ENCODE data around the gene RS1.

RS1 gene

DNA sequence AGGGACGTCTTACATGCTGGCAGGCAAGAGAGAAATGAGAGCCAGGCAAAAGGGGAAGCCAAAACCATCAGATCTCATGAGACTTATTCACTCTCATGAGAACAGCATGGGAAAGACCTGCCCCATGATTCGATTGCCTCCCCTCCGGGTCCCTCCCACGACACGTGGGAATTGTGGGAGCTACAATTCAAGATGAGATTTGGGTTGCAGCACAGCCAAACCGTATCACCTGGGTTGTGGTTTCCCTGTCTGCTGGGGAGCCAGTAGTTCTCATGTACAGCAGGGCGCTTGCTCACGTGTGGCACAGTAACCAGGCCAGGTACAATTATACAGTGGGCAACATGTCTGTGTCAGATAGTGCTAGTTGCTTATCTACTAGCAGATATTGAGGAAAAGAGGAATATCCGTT, 11.1 kb upstream of the RS1 start:
- no peaks in the 10 kb centered on the region for H3K27me3 Mint-ChIP-seq
- no peak for ATAC-seq (replicated peaks)

DNA sequence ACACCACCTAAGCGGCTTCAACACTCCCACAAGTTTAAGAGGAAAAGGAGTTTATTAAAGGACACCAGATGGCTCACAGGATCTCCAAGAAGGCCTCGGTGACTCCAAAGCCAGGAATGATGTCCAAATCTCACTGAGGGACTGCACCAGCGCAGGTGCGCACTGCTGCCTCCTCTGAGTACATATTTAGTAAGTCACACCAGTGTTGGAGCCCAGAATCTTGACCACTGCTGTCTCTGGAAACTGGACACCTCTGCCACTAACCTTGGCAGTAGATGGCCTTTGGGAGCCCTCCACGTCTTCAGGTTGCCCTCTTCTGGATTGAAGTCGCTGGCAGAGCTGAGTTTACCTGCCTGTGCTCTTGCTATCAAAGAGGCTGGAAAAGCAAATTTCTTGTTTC, 10.1 kb upstream of the RS1 start:
- DNase-seq (no peak), ATAC-seq (replicated peaks) (no peak)
- Mint-ChIP-seq H3K4me1 (ENCODE audit: low read depth in 2 of 2) (peaks cover 0 to 6% of the 10 kb centered on the region in 2 donors), H3K27ac (no peak overlapping the region), H3K27me3 (no peaks in the 10 kb centered on the region), H3K9me3 (no peaks in the 10 kb centered on the region), H3K4me3 (no peak overlapping the region), H3K36me3 (ENCODE audit: insufficient read depth) (peaks cover 2% of the 10 kb centered on the region)

More for the DNA sequence above, 11.1 kb upstream of the RS1 start:
- Mint-ChIP-seq H3K27ac (peak overlapping the region in 1 of 2 donors; percentile 46), H3K4me1 (ENCODE audit: low read depth in 2 of 2) (peaks cover 0 to 4% of the 10 kb centered on the region in 2 donors), H3K4me3 (no peak overlapping the region), H3K36me3 (ENCODE audit: insufficient read depth) (no peaks in the 10 kb centered on the region), H3K9me3 (no peaks in the 10 kb centered on the region)
- no peak for DNase-seq

DNA sequence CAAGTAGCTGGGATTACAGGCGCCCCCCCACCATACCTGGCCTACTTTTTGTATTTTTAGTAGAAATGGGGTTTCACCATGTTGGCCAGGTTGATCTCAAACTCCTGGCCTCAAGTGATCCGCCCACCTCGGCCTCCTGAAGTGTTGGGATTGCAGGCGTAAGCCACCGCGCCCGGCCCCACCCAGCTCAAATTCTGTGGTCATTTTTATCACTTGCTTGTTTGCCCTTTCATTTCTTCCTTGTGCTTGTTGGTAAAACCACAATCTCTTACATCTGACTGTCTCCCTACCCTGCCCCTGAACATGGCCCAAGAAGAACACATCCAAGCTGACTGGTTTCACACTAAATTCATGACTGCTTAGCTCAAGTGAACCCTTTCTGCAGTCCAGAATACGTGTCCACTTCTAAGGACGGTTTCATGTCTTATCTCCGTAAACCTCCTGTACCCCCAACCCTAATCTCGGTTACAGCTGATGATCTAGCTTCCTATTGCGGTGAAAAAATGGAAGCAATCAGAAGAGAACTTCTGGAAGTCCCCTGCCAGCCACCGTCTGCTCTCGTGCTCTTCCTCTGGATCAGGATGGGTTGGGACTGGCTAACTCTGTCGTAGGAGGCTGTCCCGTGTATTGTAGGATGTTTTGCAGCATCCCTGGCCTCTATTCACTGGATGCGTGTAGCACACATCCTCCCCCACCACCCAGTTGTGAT, 5.4 kb upstream of the RS1 start:
- Mint-ChIP-seq H3K27me3 (no peaks in the 10 kb centered on the region), H3K4me3 (no peak overlapping the region), H3K4me1 (ENCODE audit: low read depth in 2 of 2) (peaks cover 4 to 6% of the 10 kb centered on the region in 2 donors), H3K9me3 (no peaks in the 10 kb centered on the region), H3K36me3 (ENCODE audit: insufficient read depth) (peaks cover 41% of the 10 kb centered on the region), H3K27ac (no peak overlapping the region)
- DNase-seq (no peak), ATAC-seq (replicated peaks) (no peak)

DNA sequence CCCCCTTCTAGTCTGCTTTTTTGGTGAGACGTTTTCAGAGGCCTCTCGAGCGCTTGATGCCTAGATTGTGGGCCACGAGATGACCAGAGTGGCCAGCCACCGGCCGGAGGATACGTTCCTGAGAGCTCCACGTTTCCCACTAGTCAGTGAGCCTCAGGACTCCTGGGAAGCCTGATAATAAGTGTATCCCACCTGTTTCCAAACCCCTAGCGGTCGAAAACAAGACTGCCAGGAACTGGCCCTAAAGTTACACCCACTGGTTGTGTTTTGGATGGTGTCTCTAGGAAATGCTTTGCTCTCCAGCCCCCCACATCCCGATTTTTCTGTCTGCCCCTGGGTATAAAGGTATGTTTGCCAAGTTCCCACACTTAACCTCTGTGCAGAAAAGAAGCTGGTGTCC, 4.6 kb upstream of the RS1 start:
- H3K27me3 Mint-ChIP-seq, result no peaks in the 10 kb centered on the region
- ATAC-seq (replicated peaks) (no peak), DNase-seq (no peak)
- H3K4me1 Mint-ChIP-seq (ENCODE audit: low read depth in 2 of 2), result peaks cover 4 to 6% of the 10 kb centered on the region in 2 donors
- no peak overlapping the region for H3K27ac Mint-ChIP-seq
- H3K36me3 Mint-ChIP-seq (ENCODE audit: insufficient read depth), result peaks cover 41% of the 10 kb centered on the region
- peak overlapping the region in 1 of 2 donors; percentile 25 for H3K4me3 Mint-ChIP-seq
- H3K9me3 Mint-ChIP-seq, result no peaks in the 10 kb centered on the region

DNA sequence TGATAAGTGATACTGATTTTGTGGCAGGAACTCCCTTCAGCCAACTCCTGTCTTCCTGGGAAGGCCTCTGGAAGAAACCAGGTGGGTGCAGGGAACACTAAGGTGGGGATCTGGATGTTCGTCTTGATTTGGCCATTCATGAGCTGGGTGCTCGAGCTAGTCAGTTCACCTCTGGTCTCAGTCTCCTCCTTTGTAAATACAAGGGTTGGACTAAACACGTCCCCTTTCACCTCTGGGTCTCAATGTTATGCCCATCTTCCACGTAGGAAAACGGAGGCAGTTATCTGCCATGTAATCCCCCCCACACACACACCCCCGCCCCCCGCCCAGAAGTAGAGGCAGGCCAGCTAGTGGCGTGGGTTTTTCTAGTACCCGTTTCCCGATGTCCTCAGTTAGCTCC, 4.1 kb upstream of the RS1 start:
- Mint-ChIP-seq H3K27me3 (no peaks in the 10 kb centered on the region), H3K36me3 (ENCODE audit: insufficient read depth) (peaks cover 41% of the 10 kb centered on the region), H3K9me3 (no peaks in the 10 kb centered on the region), H3K4me3 (peak overlapping the region in 1 of 2 donors; percentile 25), H3K4me1 (ENCODE audit: low read depth in 2 of 2) (peaks cover 4 to 6% of the 10 kb centered on the region in 2 donors), H3K27ac (peak overlapping the region in 1 of 2 donors; percentile 93)
- DNase-seq (no peak), ATAC-seq (replicated peaks) (no peak)

DNA sequence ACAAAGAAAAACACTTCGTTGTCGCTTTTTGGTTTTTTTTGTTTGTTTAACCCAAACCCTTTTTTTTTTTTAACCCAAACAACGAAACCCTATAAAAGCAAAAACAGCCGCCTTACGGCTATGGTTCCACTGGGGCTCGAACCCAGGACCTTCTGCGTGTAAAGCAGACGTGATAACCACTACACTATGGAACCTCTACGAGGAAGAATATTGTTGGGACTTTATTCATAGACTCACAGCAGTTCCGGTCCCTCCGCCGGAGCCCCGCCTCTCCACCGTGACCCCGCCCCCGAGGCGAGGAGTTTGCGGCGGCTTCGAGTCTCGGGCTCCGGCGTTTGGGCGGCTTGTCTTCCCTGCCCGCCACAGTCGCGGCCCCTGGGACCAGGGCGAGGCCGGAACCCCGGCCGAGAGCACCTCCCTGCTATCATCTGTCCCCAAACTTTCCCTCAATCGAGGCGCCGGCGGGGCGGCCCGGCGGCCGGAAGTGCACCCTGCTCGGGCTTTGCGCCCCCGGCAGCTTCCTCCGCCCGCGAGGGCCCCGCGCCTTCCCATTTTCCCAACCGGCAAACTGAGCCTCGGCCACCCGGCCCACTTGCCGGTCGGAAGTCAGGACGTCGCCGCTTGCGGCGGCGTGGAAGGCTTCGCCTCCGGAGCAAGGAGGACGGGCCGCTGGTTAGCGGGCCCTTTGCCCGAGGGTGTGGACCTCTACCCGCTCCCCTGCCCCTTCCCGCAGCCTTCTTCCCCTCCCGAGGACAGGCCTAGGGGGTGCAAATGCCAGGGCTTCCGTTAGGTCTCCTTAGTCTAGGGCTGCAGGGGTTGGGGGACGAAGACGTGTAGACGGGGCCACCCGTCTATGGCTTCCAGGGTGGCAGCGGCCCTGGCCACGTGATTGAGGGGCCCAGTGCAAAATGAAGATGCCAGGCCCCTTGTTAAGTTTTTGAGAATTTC, 3.2 kb upstream of the RS1 start:
- Mint-ChIP-seq H3K27me3 (no peaks in the 10 kb centered on the region), H3K4me3 (peak overlapping the region; percentile 73 to 76), H3K9me3 (no peaks in the 10 kb centered on the region), H3K4me1 (ENCODE audit: low read depth in 2 of 2) (peaks cover 4 to 6% of the 10 kb centered on the region in 2 donors), H3K27ac (peak overlapping the region; percentile 93 to 97), H3K36me3 (ENCODE audit: insufficient read depth) (peaks cover 41% of the 10 kb centered on the region)
- DNase-seq, result peak; percentile 76 to 86 (median 84)
- ATAC-seq (replicated peaks), result peak; percentile 89

DNA sequence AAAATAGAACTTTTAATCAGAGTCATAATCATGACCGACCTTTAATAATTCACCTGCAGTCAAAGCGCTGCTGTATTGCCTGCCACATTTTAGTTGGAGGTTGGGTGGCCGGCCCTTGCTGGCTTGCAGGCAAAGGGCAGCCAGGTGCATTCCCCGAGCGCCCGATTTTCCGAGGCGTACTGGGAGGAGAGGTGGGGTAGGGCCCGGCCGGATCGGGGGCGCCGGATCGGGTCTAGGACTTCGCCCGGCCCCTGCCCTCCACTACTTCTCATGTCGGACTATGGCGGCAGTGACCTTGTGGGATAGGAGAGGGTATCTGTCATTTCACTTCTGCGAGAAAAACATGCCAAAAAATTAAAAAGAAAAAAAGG, 2.5 kb upstream of the RS1 start:
- Mint-ChIP-seq H3K4me1 (ENCODE audit: low read depth in 2 of 2) (peaks cover 4 to 6% of the 10 kb centered on the region in 2 donors), H3K36me3 (ENCODE audit: insufficient read depth) (peaks cover 41% of the 10 kb centered on the region), H3K27me3 (no peaks in the 10 kb centered on the region), H3K4me3 (peak overlapping the region; percentile 73 to 76), H3K27ac (peak overlapping the region; percentile 93 to 97), H3K9me3 (no peaks in the 10 kb centered on the region)
- DNase-seq (peak; percentile 1 to 6 (median 1)), ATAC-seq (replicated peaks) (peak; percentile 18)

DNA sequence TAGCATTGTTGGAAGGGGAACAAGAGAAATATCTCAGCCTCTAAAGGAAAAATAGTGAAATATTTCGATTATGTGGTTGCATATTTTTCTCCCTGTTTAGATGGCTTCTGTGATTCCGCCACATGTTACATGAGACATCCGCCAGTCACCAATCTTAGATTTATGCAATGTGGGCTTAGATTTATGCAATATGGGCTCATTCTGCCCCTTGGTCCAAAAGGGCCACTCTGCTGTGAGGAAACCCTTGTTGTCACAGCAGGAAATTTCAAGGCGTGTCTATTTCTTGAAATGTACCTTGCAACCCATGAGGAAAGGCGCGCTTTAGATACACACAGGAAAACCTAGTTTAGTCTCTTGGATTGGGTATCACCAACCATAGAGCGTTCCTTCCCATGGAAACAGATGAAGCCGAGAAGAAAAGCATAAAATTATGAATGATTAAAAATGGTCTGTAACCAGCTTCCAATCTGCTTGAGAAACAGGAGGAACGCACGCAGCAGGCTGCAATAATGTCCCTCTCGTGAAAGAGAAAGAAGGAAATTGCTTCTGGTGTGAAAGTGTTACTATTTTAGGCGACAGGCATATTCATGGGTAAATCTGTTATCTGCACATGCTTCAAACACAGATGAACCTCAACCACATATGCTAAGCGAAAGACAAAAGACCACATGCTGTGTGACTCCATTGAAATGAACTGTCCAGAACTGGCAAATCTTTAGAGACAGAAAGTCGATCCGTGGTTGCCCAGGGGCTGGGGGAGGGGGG, 3.7 kb downstream of the RS1 start:
- no peak for DNase-seq
- Mint-ChIP-seq H3K4me1 (ENCODE audit: low read depth in 2 of 2) (peaks cover 0 to 5% of the 10 kb centered on the region in 2 donors), H3K27ac (no peak overlapping the region), H3K27me3 (peaks cover 0 to 13% of the 10 kb centered on the region in 2 donors), H3K36me3 (ENCODE audit: insufficient read depth) (peaks cover 2% of the 10 kb centered on the region), H3K9me3 (no peaks in the 10 kb centered on the region), H3K4me3 (no peak overlapping the region)
- ATAC-seq (replicated peaks), result no peak

DNA sequence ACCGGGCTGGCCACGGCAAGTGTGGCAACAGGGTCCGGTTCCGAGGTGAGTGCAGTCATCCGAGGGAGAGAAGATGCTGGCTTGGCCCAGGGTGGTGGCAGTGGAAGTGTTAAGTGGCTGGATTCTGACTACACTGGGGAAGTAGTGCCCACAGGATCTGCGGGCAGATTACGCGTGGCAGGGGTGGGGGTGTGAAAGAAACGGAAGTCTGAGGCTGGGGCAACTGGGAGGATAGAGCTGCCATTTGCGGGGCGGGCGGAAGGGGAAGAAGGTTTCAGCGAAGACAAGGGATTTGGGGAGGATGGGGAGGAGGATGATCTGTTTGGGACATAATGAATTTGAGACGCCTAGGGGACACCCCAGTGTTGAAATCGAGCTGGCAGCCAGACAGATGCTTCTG, 5.3 kb downstream of the RS1 start:
- Mint-ChIP-seq H3K4me3 (no peak overlapping the region), H3K36me3 (ENCODE audit: insufficient read depth) (no peaks in the 10 kb centered on the region), H3K27me3 (peaks cover 0 to 13% of the 10 kb centered on the region in 2 donors), H3K9me3 (no peaks in the 10 kb centered on the region), H3K27ac (no peak overlapping the region), H3K4me1 (ENCODE audit: low read depth in 2 of 2) (peaks cover 0 to 5% of the 10 kb centered on the region in 2 donors)
- ATAC-seq (replicated peaks) (no peak), DNase-seq (no peak)

DNA sequence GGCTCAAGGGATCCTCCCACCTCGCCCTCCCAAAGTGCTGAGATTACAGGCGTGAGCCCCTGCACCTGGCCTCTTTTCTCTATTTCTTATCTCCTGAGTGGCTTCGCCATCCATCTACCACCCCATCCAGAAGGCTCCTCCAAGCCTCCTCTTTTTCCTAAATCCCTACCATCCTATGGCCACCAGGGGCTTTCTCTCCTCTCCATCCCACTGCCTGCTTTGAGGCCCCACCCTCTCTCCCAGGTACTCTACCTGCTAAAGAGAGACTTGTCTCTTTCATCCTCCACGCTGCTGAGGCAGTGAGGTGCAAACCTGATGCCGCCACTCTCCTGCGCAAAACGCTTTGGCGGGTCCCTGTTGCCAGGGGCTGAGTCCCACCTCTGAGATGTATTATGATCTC, 7.0 kb downstream of the RS1 start:
- Mint-ChIP-seq H3K4me3 (no peak overlapping the region), H3K27ac (no peak overlapping the region), H3K9me3 (no peaks in the 10 kb centered on the region), H3K27me3 (peaks cover 0 to 13% of the 10 kb centered on the region in 2 donors), H3K36me3 (ENCODE audit: insufficient read depth) (no peaks in the 10 kb centered on the region), H3K4me1 (ENCODE audit: low read depth in 2 of 2) (peaks cover 0 to 5% of the 10 kb centered on the region in 2 donors)
- DNase-seq (no peak), ATAC-seq (replicated peaks) (no peak)

DNA sequence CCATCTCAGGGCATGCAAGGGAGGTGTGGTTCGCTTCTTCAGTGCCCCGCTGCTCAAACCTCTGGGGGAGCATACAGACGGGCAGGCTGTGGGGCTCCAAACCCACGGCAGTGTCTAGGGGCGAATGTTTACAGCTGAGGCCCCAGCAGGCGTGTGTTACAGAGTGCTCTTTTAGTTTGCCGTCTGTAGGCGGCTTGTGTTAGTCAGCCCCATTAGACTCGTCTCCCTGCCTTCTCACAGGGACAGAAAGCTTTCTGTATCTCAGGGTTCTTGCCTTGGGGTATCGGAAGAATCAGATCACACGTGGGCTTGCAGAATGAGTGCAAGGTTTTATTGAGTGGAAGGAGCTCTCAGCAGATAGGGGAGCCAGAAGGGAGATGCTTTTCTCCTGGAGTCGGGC, 10.6 kb downstream of the RS1 start:
- H3K27me3 Mint-ChIP-seq, result peaks cover 0 to 7% of the 10 kb centered on the region in 2 donors
- no peak overlapping the region for H3K27ac Mint-ChIP-seq
- no peaks in the 10 kb centered on the region for H3K36me3 Mint-ChIP-seq (ENCODE audit: insufficient read depth)
- H3K4me3 Mint-ChIP-seq, result no peak overlapping the region
- H3K9me3 Mint-ChIP-seq, result no peaks in the 10 kb centered on the region
- no peak for ATAC-seq (replicated peaks)
- no peak for DNase-seq
- H3K4me1 Mint-ChIP-seq (ENCODE audit: low read depth in 2 of 2), result peaks cover 0 to 2% of the 10 kb centered on the region in 2 donors

DNA sequence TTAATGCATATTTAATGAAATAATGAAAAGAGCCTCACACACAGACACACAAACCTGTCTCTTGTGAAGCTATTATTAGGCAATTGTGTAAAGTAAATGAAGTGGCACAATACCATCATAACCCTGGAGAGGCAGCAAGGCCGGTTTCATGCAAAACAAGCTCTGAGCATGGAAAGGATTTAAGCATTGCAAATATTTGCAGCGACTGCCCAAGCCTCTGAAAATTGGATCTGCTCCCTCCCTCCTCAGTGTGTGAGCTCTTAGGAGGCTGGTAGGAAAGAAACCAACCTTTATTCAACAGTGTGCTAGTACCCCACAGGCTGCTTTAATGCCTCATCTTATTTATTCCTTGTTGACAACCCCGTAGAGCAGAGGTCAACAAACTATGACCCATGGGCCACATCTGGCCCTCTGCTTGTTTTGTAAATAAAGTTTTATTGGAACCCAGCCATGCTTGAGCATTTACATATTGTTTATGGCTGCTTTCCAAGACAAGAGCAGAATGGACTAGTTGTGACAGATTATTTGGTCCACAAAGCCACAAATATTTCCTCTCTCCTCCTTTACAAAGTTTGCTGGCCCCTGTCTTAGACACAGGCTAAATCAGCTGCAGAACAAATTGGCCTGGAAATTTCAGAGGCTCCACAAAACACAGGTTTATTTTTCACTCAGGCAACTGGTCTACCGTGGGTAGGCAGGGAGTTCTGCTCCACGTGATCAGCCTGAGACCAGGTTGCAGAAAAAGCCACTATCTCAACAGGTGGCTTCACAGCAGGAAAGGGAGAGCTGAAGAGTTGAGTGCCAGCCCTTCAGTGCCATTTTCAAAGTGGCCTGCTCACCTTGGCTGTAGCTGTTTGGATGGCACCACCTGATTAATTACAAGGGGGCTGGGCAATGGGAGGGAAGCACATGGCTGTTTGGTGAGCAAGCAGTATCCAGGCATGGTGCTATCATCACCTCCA, 16.8 kb downstream of the RS1 start:
- Mint-ChIP-seq H3K4me3 (no peak overlapping the region), H3K36me3 (ENCODE audit: insufficient read depth) (no peaks in the 10 kb centered on the region), H3K27me3 (no peaks in the 10 kb centered on the region), H3K9me3 (no peaks in the 10 kb centered on the region), H3K4me1 (ENCODE audit: low read depth in 2 of 2) (no peaks in the 10 kb centered on the region), H3K27ac (no peak overlapping the region)
- DNase-seq (no peak), ATAC-seq (replicated peaks) (no peak)

Measured in effector memory CD8-positive, alpha-beta T cell (primary cell).